ENCODE measurements around the gene TSPAN32.
"Not testable (repeated sequence)": the region's sequence is repeated elsewhere in the genome, so short reads cannot be mapped to it uniquely, and the experiment has no call there.

Gene TSPAN32

GRCh38 chr11:2358754-2359442 lies 57.1 kb downstream of the TSPAN32 start:
- FAIRE-seq, result no peak

GRCh38 chr11:2359557-2359956 lies 57.7 kb downstream of the TSPAN32 start:
- no peak for FAIRE-seq
- no peak for DNase-seq (ENCODE audit: extremely low spot score, insufficient read length, low read depth)

More at GRCh38 chr11:2358754-2359442, 57.1 kb downstream of the TSPAN32 start:
- DNase-seq (ENCODE audit: extremely low spot score, insufficient read length, low read depth), result no peak

- FAIRE-seq (no peak), DNase-seq (ENCODE audit: extremely low spot score, insufficient read length, low read depth) (no peak)
These were observed 58.3 kb downstream of the TSPAN32 start for GRCh38 chr11:2360081-2360642.

- no peak for FAIRE-seq
- DNase-seq (ENCODE audit: extremely low spot score, insufficient read length, low read depth), result no peak
These were observed 59.8 kb downstream of the TSPAN32 start for GRCh38 chr11:2361565-2361964.

GRCh38 chr11:2362414-2362813 lies 60.6 kb downstream of the TSPAN32 start:
- no peak for FAIRE-seq

GRCh38 chr11:2363130-2363529 lies 61.3 kb downstream of the TSPAN32 start:
- no peak for FAIRE-seq
- DNase-seq (ENCODE audit: extremely low spot score, insufficient read length, low read depth), result no peak

More at GRCh38 chr11:2362414-2362813, 60.6 kb downstream of the TSPAN32 start:
- DNase-seq (ENCODE audit: extremely low spot score, insufficient read length, low read depth), result no peak

GRCh38 chr11:2363577-2364370 lies 62.0 kb downstream of the TSPAN32 start:
- FAIRE-seq, result no peak
- DNase-seq (ENCODE audit: extremely low spot score, insufficient read length, low read depth), result no peak

- FAIRE-seq; DNase-seq (ENCODE audit: extremely low spot score, insufficient read length, low read depth): not testable (repeated sequence)
These were observed 62.6 kb downstream of the TSPAN32 start for GRCh38 chr11:2364386-2364785.

- DNase-seq (ENCODE audit: extremely low spot score, insufficient read length, low read depth), result no peak
- FAIRE-seq, result no peak
These were observed 63.9 kb downstream of the TSPAN32 start for GRCh38 chr11:2365571-2366210.

- FAIRE-seq (no peak), DNase-seq (ENCODE audit: extremely low spot score, insufficient read length, low read depth) (no peak)
These were observed 64.5 kb downstream of the TSPAN32 start for GRCh38 chr11:2366276-2366675.

- FAIRE-seq, result no peak
These were observed 64.9 kb downstream of the TSPAN32 start for GRCh38 chr11:2366733-2367132.

GRCh38 chr11:2367266-2368160 lies 65.7 kb downstream of the TSPAN32 start:
- DNase-seq (ENCODE audit: extremely low spot score, insufficient read length, low read depth), result no peak
- no peak for FAIRE-seq

More at GRCh38 chr11:2366733-2367132, 64.9 kb downstream of the TSPAN32 start:
- DNase-seq (ENCODE audit: extremely low spot score, insufficient read length, low read depth), result no peak

All from GM18507 (cell line).